ENCODE measurements around the gene SEZ6L.

DNA sequence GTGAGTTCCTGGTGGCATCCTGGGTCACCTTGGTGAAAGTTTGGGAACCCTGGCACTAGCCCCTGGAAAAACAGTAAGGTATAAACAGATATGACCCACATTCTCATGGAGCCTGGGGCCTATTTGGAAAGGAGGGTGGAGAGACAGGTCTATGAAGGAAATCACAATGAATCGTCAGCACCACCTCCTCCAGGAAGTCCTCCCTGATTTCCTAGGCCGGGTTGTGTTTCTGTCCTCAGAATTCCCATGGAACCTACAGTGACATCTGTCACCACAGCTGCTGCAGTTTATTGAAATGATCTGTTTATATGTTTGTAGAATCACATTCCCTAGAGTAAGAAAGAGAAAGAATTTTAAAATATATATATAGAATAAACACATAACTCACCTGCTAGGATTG, 188.0 kb downstream of the SEZ6L start:
- TF ChIP-seq CTCF (IDR thresholded peaks at IDR 0.05): no peak
- TF ChIP-seq POLR2A (IDR thresholded peaks at IDR 0.05): no peak
- TF ChIP-seq EP300 (IDR thresholded peaks at IDR 0.05; ENCODE audit: low read depth): no peak

All from transverse colon (tissue), 3 donors.